Skeletal muscle tissue (tissue), 4 donors: ENCODE results near the gene ITGA4. TPM values are rescaled to one million over a fixed set of nuclear protein-coding genes. Genes with fewer than 3 reads are reported as not detected.
"Not testable (repeated sequence)": the region's sequence is repeated elsewhere in the genome, so short reads cannot be mapped to it uniquely, and the experiment has no call there.

Experiments
- H3K27ac ChIP-seq: one replicate; pipeline ENCODE4 v1.7.0; 2013; ENCODE audit warnings: mild to moderate bottlenecking, low read depth, low read length, inconsistent platforms
- H3K27me3 ChIP-seq, 3 donors: one replicate each; pipeline ENCODE4 v1.7.0; 2013; ENCODE audit warnings: low read length in 3 of 3; ENCODE audit not compliant: control insufficient read depth in 3 of 3, insufficient read depth in 3 of 3
- H3K36me3 ChIP-seq, 3 donors: one replicate each; pipeline ENCODE4 v1.7.0; 2013; ENCODE audit warnings: low read length in 3 of 3; ENCODE audit not compliant: control insufficient read depth in 3 of 3, insufficient read depth in 3 of 3
- H3K4me1 ChIP-seq, 3 donors: one replicate each; pipeline ENCODE4 v1.7.0; 2013; ENCODE audit warnings: low read length in 3 of 3, mild to moderate bottlenecking in 3 of 3; ENCODE audit not compliant: control insufficient read depth in 3 of 3, insufficient read depth in 3 of 3
- H3K4me3 ChIP-seq, 3 donors: one replicate each; pipeline ENCODE4 v1.7.0; 2013; ENCODE audit warnings: low read length in 3 of 3
- H3K9ac ChIP-seq, 3 donors: one replicate each; pipeline ENCODE4 v1.7.0; 2013; ENCODE audit warnings: low read length in 3 of 3, mild to moderate bottlenecking in 3 of 3, moderate library complexity in 2 of 3, low read depth in 1 of 3
- H3K9me3 ChIP-seq, 3 donors: one replicate each; pipeline ENCODE4 v1.7.0; 2013; ENCODE audit warnings: low read length in 3 of 3; ENCODE audit not compliant: control insufficient read depth in 3 of 3
- total RNA-seq: library from RNA; depleted of rRNA; stranded (reverse); fragments of >200 nt; gene quantifications from one replicate; pipeline ENCODE4 v1.2.3, GENCODE V29; 2014
- donor health status: Osteomylitis.

Gene ITGA4
- total RNA-seq, 1 donor from 2014 or later, result 19.3 TPM

- no peaks in the 10 kb centered on the region for H3K36me3 ChIP-seq
- H3K9me3 ChIP-seq, result no peaks in the 10 kb centered on the region
- no peaks in the 10 kb centered on the region for H3K27me3 ChIP-seq
- H3K4me3 ChIP-seq, result no peak overlapping the region
- H3K4me1 ChIP-seq, result no peaks in the 10 kb centered on the region
- H3K9ac ChIP-seq, result no peak overlapping the region
- no peak overlapping the region for H3K27ac ChIP-seq
Observed at GRCh38 chr2:181431674-181432073, 25.5 kb upstream of the ITGA4 start.

- Histone ChIP-seq H3K4me3 (no peak overlapping the region), H3K27me3 (no peaks in the 10 kb centered on the region), H3K9ac (no peak overlapping the region), H3K9me3 (no peaks in the 10 kb centered on the region), H3K27ac (no peak overlapping the region), H3K4me1 (no peaks in the 10 kb centered on the region), H3K36me3 (no peaks in the 10 kb centered on the region)
Observed at GRCh38 chr2:181438261-181438660, 18.9 kb upstream of the ITGA4 start.

GRCh38 chr2:181440344-181440743 is 16.8 kb upstream of the ITGA4 start:
- Histone ChIP-seq H3K36me3 (no peaks in the 10 kb centered on the region), H3K9ac (no peak overlapping the region), H3K27me3 (no peaks in the 10 kb centered on the region), H3K27ac (no peak overlapping the region), H3K4me3 (no peak overlapping the region), H3K4me1 (no peaks in the 10 kb centered on the region), H3K9me3 (no peaks in the 10 kb centered on the region)

GRCh38 chr2:181440919-181441318 is 16.3 kb upstream of the ITGA4 start:
- no peaks in the 10 kb centered on the region for H3K27me3 ChIP-seq
- H3K4me3 ChIP-seq, result no peak overlapping the region
- no peak overlapping the region for H3K9ac ChIP-seq
- no peaks in the 10 kb centered on the region for H3K36me3 ChIP-seq
- no peaks in the 10 kb centered on the region for H3K9me3 ChIP-seq
- no peaks in the 10 kb centered on the region for H3K4me1 ChIP-seq
- H3K27ac ChIP-seq, result no peak overlapping the region

- Histone ChIP-seq H3K27ac (no peak overlapping the region), H3K4me1 (no peaks in the 10 kb centered on the region), H3K9me3 (no peaks in the 10 kb centered on the region), H3K4me3 (no peak overlapping the region), H3K27me3 (no peaks in the 10 kb centered on the region), H3K36me3 (no peaks in the 10 kb centered on the region), H3K9ac (no peak overlapping the region)
Observed at GRCh38 chr2:181441670-181442069, 15.5 kb upstream of the ITGA4 start.

- Histone ChIP-seq H3K4me1 (no peaks in the 10 kb centered on the region), H3K4me3 (no peak overlapping the region), H3K36me3 (no peaks in the 10 kb centered on the region), H3K9me3 (no peaks in the 10 kb centered on the region), H3K27me3 (no peaks in the 10 kb centered on the region), H3K27ac (no peak overlapping the region), H3K9ac (no peak overlapping the region)
Observed at GRCh38 chr2:181444654-181445053, 12.5 kb upstream of the ITGA4 start.

- Histone ChIP-seq H3K36me3 (no peaks in the 10 kb centered on the region), H3K4me1 (no peaks in the 10 kb centered on the region), H3K9ac (no peak overlapping the region), H3K9me3 (no peaks in the 10 kb centered on the region), H3K27me3 (no peaks in the 10 kb centered on the region), H3K27ac (no peak overlapping the region), H3K4me3 (no peak overlapping the region)
Observed at GRCh38 chr2:181446985-181447384, 10.2 kb upstream of the ITGA4 start.

- not testable (repeated sequence) for H3K27me3 ChIP-seq, H3K36me3 ChIP-seq, H3K9me3 ChIP-seq, H3K4me3 ChIP-seq, H3K9ac ChIP-seq, H3K4me1 ChIP-seq, H3K27ac ChIP-seq
Observed at GRCh38 chr2:181449278-181449677, 7.9 kb upstream of the ITGA4 start.

- Histone ChIP-seq H3K9ac (no peak overlapping the region), H3K27me3 (peaks cover 12 to 23% (median 14%) of the 10 kb centered on the region in 3 donors), H3K9me3 (no peaks in the 10 kb centered on the region), H3K4me1 (peaks cover 5 to 13% (median 12%) of the 10 kb centered on the region in 3 donors), H3K27ac (no peak overlapping the region), H3K36me3 (no peaks in the 10 kb centered on the region), H3K4me3 (no peak overlapping the region)
Observed at GRCh38 chr2:181454686-181455450, 2.3 kb upstream of the ITGA4 start.

- Histone ChIP-seq H3K4me1 (peaks cover 5 to 13% (median 12%) of the 10 kb centered on the region in 3 donors), H3K9ac (no peak overlapping the region), H3K27me3 (peaks cover 12 to 23% (median 14%) of the 10 kb centered on the region in 3 donors), H3K4me3 (peak overlapping the region; percentile 54 to 62 (median 62)), H3K9me3 (no peaks in the 10 kb centered on the region), H3K36me3 (no peaks in the 10 kb centered on the region), H3K27ac (peak overlapping the region; percentile 40)
Observed at GRCh38 chr2:181456660-181457120, 496 bp upstream of the ITGA4 start.
